ENCODE results near the gene SLC38A3. TPM values are rescaled to one million over a fixed set of nuclear protein-coding genes. Genes with fewer than 3 reads are reported as not detected.

Gene SLC38A3
- total and polyA plus RNA-seq, 4 experiments from 2014 or later = not detected

DNA sequence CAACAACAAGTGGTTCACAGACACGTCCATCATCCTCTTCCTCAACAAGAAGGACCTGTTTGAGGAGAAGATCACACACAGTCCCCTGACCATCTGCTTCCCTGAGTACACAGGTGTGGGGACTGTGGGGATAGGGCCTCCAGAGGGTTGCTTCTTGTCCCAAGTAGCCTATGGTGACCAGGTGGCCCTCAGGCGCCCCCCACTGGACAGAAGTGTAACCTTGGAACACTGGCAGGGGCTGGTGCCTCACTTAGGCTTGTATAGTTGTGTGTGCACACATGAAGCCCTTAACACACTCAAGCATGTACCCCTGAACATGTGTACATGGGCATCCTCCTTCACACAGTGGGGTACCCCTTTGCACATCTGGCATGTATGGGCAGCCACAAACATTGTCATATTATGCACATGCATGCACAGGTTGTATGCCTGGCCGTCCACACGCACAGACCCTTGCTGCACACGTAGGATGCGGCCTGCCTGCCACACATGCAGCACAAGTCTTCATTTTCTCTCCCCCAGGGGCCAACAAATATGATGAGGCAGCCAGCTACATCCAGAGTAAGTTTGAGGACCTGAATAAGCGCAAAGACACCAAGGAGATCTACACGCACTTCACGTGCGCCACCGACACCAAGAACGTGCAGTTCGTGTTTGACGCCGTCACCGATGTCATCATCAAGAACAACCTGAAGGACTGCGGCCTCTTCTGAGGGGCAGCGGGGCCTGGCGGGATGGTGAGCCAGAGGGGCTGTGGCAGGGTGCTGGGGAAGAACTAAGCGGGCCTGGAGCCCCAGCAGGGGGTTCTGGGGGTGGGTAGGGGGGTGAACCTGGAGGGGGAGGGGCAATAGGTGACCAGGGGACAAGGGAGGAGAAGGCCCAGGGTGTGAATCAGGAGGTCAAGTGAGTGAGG lies 52.2 kb downstream of the SLC38A3 start:
- intact Hi-C loops (cut with micrococcal nuclease) = no loop called here
- no peak overlapping the region for H3K4me3 ChIP-seq (ENCODE audit: low read length in 2 of 2)
- Mint-ChIP-seq H3K27ac (peak overlapping the region in 4 of 7 donors; percentile 15 to 71 (median 45)), H3K9me3 (no peaks in the 10 kb centered on the region), H3K36me3 (peaks cover 23 to 49% of the 10 kb centered on the region in 2 donors), H3K27me3 (no peaks in the 10 kb centered on the region), H3K4me3 (peak overlapping the region in 2 of 8 donors; percentile 25 to 32), H3K4me1 (peaks cover 6 to 9% (median 8%) of the 10 kb centered on the region in 4 donors)
- H3K9me3 ChIP-seq (ENCODE audit: control insufficient read depth in 1 of 2, low read length in 2 of 2) = no peaks in the 10 kb centered on the region
- H3K4me1 ChIP-seq (ENCODE audit: insufficient read depth, low read length) = peaks cover 13% of the 10 kb centered on the region
- CTCF ChIA-PET (ENCODE audit: partially characterized antibody) = interaction anchor here (0.7 to 6.2 kb wide), 9 partner anchors 7 to 63 kb away, joined by 3 to 34 read pairs (median 11); partner anchors contain the start of gene GNAI2
- H3K27ac ChIP-seq (ENCODE audit: low read depth, low read length) = no peak overlapping the region
- peaks cover 57% of the 10 kb centered on the region for H3K36me3 ChIP-seq (ENCODE audit: insufficient read depth, low read length)
- POLR2A ChIA-PET (ENCODE audit: partially characterized antibody) = interaction anchor here (1.0 to 5.2 kb wide), 2 partner anchors 9 to 11 kb away, joined by 3 to 35 read pairs; no protein-coding TSS in a partner anchor
- no peak for DNase-seq
- H3K27me3 ChIP-seq (ENCODE audit: insufficient read depth, low read length) = no peaks in the 10 kb centered on the region

DNA sequence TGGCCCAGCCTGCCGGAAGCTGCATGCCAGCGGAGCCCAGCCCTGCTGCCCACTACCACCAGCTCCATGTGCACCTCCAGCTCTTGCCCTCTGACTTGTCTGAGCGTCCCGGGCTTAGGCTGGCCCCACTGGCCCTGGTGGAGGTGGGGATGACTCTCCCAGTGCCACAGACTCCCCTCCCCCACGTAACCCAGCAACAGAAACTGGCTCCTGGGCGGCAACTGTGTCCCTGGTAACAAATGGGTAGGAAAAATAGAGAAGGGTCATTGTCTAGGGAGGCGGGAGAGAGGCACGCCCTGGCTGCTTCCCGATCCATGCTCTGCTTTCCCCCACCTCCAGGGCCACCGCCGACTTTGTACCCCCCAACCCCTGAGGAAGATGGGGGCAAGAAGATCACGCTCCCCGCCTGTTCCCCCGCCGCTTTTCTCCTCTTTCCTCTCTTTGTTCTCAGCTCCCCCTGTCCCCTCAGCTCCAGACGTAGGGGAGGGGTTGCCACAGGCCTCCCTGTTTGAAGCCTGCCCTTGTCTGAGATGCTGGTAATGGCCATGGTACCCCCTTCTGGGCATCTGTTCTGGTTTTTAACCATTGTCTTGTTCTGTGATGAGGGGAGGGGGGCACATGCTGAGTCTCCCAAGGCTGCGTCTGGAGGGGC lies 53.1 kb downstream of the SLC38A3 start:
- intact Hi-C loops (cut with micrococcal nuclease) = no loop called here
- H3K36me3 Mint-ChIP-seq = peaks cover 22 to 49% of the 10 kb centered on the region in 2 donors

DNA sequence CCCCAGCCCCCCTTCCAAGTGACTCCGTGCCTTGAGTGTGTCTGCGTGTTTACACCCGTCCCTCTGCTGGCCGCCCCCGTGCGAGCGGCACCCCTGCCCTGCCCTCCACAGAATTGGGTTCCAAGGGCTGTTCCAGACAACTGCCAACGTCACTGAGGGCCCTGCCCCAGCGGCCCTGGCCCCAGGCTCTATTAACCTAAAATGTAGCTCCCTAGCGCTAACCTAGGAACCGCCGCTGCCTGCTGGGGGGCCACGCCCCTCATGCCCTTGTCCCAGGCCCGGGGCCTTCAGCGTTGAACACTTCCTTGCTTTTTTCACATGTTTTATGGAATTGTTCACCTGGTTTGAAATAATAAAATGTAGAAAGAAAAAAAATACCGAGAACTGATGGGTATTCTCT lies 53.9 kb downstream of the SLC38A3 start:
- Mint-ChIP-seq H3K27me3 (no peaks in the 10 kb centered on the region), H3K4me1 (peaks cover 3 to 9% (median 4%) of the 10 kb centered on the region in 4 donors), H3K9me3 (peaks cover 0 to 2% (median 0%) of the 10 kb centered on the region in 8 donors), H3K4me3 (peak overlapping the region in 1 of 8 donors; percentile 42), H3K27ac (peak overlapping the region in 2 of 7 donors; percentile 68 to 76), H3K36me3 (peaks cover 15 to 42% of the 10 kb centered on the region in 2 donors)
- ChIA-PET CTCF (ENCODE audit: partially characterized antibody) (interaction anchor here (0.9 to 6.2 kb wide), 12 partner anchors 8 to 291 kb away, joined by 3 to 34 read pairs (median 8); partner anchors contain the start of genes GNAI2, GNAT1 and TUSC2), POLR2A (ENCODE audit: partially characterized antibody) (interaction anchor here (0.9 to 5.2 kb wide), 5 partner anchors 11 to 47 kb away, joined by 3 to 35 read pairs (median 3); no protein-coding TSS in a partner anchor)
- H3K27me3 ChIP-seq (ENCODE audit: insufficient read depth, low read length) = no peaks in the 10 kb centered on the region
- no peak overlapping the region for H3K27ac ChIP-seq (ENCODE audit: low read depth, low read length)
- no peak overlapping the region for H3K4me3 ChIP-seq (ENCODE audit: low read length in 2 of 2)
- peaks cover 13% of the 10 kb centered on the region for H3K4me1 ChIP-seq (ENCODE audit: insufficient read depth, low read length)
- intact Hi-C loops (cut with micrococcal nuclease) = no loop called here
- no peaks in the 10 kb centered on the region for H3K9me3 ChIP-seq (ENCODE audit: control insufficient read depth in 1 of 2, low read length in 2 of 2)
- DNase-seq = no peak
- peaks cover 40% of the 10 kb centered on the region for H3K36me3 ChIP-seq (ENCODE audit: insufficient read depth, low read length)

More for the DNA sequence above, 53.1 kb downstream of the SLC38A3 start:
- no peaks in the 10 kb centered on the region for H3K27me3 Mint-ChIP-seq
- peaks cover 5 to 9% (median 8%) of the 10 kb centered on the region in 4 donors for H3K4me1 Mint-ChIP-seq
- CTCF ChIA-PET (ENCODE audit: partially characterized antibody) = interaction anchor here (1.2 to 6.2 kb wide), 8 partner anchors 8 to 66 kb away, joined by 3 to 34 read pairs (median 12); partner anchors contain the start of genes GNAI2 and GNAT1
- Histone ChIP-seq H3K27ac (ENCODE audit: low read depth, low read length) (no peak overlapping the region), H3K27me3 (ENCODE audit: insufficient read depth, low read length) (no peaks in the 10 kb centered on the region), H3K36me3 (ENCODE audit: insufficient read depth, low read length) (peaks cover 48% of the 10 kb centered on the region), H3K9me3 (ENCODE audit: control insufficient read depth in 1 of 2, low read length in 2 of 2) (no peaks in the 10 kb centered on the region), H3K4me3 (ENCODE audit: low read length in 2 of 2) (no peak overlapping the region), H3K4me1 (ENCODE audit: insufficient read depth, low read length) (peaks cover 13% of the 10 kb centered on the region)
- POLR2A ChIA-PET (ENCODE audit: partially characterized antibody) = interaction anchor here (5.2 kb wide), 1 partner anchor 10 kb away, joined by 35 read pairs; no protein-coding TSS in a partner anchor
- peak overlapping the region in 2 of 7 donors; percentile 36 to 54 for H3K27ac Mint-ChIP-seq
- no peak overlapping the region for H3K4me3 Mint-ChIP-seq
- H3K9me3 Mint-ChIP-seq = peaks cover 0 to 2% (median 0%) of the 10 kb centered on the region in 8 donors
- no peak for DNase-seq

DNA sequence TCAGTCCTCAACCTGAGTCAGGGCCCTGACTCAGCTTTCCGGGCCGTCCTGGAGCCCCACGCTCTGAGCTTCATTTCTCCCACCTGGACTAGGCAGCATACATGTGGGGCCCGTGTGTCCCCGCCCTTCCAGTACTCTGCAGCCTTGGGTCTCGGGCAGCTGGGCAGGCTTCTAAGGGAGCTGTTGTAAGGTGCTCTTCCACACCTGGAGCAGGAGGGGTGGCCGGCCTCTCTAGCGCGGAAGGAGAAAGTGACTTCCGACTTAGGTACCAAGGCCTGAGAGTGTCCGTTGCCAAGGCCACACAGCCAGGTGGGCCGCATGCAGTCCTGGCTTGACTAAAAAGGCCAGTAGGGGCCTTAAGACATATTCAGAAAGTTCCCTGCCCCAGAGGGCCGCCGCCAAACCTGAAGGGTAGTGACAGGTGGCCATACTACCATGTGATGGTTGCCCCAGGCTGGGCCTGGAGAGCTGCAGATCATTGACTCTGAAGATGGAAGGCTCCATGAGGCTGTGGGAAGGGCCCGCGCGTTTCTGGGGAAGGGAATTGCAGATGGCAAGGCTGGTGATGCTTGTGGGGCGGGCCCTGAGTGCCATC lies 54.5 kb downstream of the SLC38A3 start:
- CTCF ChIA-PET (ENCODE audit: partially characterized antibody) = interaction anchor here (0.8 to 6.2 kb wide), 11 partner anchors 10 to 291 kb away, joined by 3 to 34 read pairs (median 8); partner anchors contain the start of genes GNAT1 and TUSC2
- intact Hi-C loops (cut with micrococcal nuclease) = loop anchor here (1.0 kb wide), 1 partner anchor 32 kb away; no protein-coding TSS in a partner anchor
- Histone ChIP-seq H3K4me1 (ENCODE audit: insufficient read depth, low read length) (peaks cover 13% of the 10 kb centered on the region), H3K36me3 (ENCODE audit: insufficient read depth, low read length) (peaks cover 35% of the 10 kb centered on the region), H3K9me3 (ENCODE audit: control insufficient read depth in 1 of 2, low read length in 2 of 2) (no peaks in the 10 kb centered on the region), H3K27ac (ENCODE audit: low read depth, low read length) (peak overlapping the region; percentile 46), H3K4me3 (ENCODE audit: low read length in 2 of 2) (no peak overlapping the region), H3K27me3 (ENCODE audit: insufficient read depth, low read length) (no peaks in the 10 kb centered on the region)
- Mint-ChIP-seq H3K27me3 (no peaks in the 10 kb centered on the region), H3K4me3 (peak overlapping the region in 7 of 8 donors; percentile 43 to 83 (median 71)), H3K4me1 (peaks cover 3 to 9% (median 4%) of the 10 kb centered on the region in 4 donors), H3K36me3 (peaks cover 15 to 36% of the 10 kb centered on the region in 2 donors), H3K9me3 (peaks cover 0 to 2% (median 0%) of the 10 kb centered on the region in 8 donors), H3K27ac (peak overlapping the region in 6 of 7 donors; percentile 48 to 91 (median 71))
- DNase-seq = no peak
- POLR2A ChIA-PET (ENCODE audit: partially characterized antibody) = interaction anchor here (0.9 to 5.2 kb wide), 7 partner anchors 11 to 67 kb away, joined by 3 to 35 read pairs (median 3); no protein-coding TSS in a partner anchor

DNA sequence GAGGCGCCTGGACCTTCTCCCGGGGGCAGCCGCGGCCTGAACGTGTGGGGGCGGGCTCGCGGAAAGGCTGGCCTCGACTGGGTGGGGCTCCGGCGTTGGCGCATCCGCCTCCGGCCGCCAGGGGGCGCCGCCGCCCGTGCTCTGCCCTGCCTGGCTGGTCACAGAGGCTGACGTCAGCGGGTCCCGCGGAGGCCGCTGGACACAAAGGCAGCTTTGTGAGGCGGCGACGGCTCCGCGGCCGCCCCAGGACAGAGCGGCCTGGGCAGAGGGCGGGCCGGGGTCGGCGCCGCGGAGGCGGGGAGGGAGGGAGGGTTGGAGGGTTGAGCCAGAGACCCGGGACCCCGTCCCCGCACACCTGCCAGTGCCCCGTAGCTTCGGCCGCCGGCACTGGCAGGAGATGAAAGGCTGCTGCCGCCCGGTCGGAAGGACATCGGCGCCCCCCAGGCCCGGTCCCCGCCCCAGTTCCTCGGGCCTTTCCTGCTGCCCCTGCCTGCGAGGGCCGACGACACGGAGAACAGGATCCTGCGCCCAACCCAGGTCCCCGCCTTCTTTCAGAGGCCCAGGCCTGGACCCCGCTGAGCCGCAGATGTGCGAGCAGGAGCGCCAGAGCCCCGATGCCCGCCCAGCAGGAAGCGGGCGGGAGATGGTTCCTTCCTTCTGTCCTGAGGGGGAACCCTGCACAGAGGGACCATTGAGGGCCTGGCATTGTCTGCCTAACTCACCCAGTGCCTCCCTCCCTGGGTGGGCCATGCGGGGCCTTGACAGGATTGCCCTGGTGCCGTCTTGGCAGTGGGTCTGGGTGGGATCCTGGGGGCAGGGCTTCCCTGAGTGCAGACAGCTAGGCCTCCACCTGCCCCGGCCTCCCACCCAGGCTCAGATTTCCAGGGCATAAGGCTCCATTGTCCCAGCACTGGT lies 55.2 kb downstream of the SLC38A3 start:
- Histone ChIP-seq H3K9me3 (ENCODE audit: control insufficient read depth in 1 of 2, low read length in 2 of 2) (no peaks in the 10 kb centered on the region), H3K4me3 (ENCODE audit: low read length in 2 of 2) (peak overlapping the region in 1 of 2 donors; percentile 24), H3K4me1 (ENCODE audit: insufficient read depth, low read length) (peaks cover 13% of the 10 kb centered on the region), H3K27ac (ENCODE audit: low read depth, low read length) (peak overlapping the region; percentile 46), H3K27me3 (ENCODE audit: insufficient read depth, low read length) (no peaks in the 10 kb centered on the region), H3K36me3 (ENCODE audit: insufficient read depth, low read length) (peaks cover 27% of the 10 kb centered on the region)
- H3K4me1 Mint-ChIP-seq = peaks cover 3 to 9% (median 4%) of the 10 kb centered on the region in 4 donors
- peak; percentile 76 to 82 (median 79) for DNase-seq
- CTCF ChIA-PET (ENCODE audit: partially characterized antibody) = interaction anchor here (0.7 to 6.2 kb wide), 11 partner anchors 10 to 290 kb away, joined by 3 to 34 read pairs (median 5); partner anchors contain the start of genes GNAT1 and TUSC2
- H3K36me3 Mint-ChIP-seq = peaks cover 15 to 34% of the 10 kb centered on the region in 2 donors
- POLR2A ChIA-PET (ENCODE audit: partially characterized antibody) = interaction anchor here (0.6 to 5.2 kb wide), 7 partner anchors 12 to 68 kb away, joined by 3 to 35 read pairs (median 4); no protein-coding TSS in a partner anchor
- peaks cover 0 to 2% (median 0%) of the 10 kb centered on the region in 8 donors for H3K9me3 Mint-ChIP-seq
- H3K27ac Mint-ChIP-seq = peak overlapping the region in 5 of 7 donors; percentile 48 to 91 (median 81)
- intact Hi-C loops (cut with micrococcal nuclease) = loop anchor here (1.0 kb wide), 1 partner anchor 33 kb away; no protein-coding TSS in a partner anchor
- H3K27me3 Mint-ChIP-seq = no peaks in the 10 kb centered on the region
- H3K4me3 Mint-ChIP-seq = peak overlapping the region; percentile 36 to 83 (median 68)
